Stimulated activated CD8-positive, alpha-beta memory T cell treated with anti-CD3 and anti-CD28 coated beads, Interleukin-12 subunit alpha, Interleukin-12 subunit beta, amount 100 ng/mL, for 1 hour (primary cell): ENCODE data around the gene RAB3B.
"Not testable (repeated sequence)": the region's sequence is repeated elsewhere in the genome, so short reads cannot be mapped to it uniquely, and the experiment has no call there.

Experiments
- DNase-seq: peaks from one replicate; pipeline ENCODE4 v3.0.0-alpha.2; 2020; ENCODE audit warnings: low read depth

RAB3B gene

DNA sequence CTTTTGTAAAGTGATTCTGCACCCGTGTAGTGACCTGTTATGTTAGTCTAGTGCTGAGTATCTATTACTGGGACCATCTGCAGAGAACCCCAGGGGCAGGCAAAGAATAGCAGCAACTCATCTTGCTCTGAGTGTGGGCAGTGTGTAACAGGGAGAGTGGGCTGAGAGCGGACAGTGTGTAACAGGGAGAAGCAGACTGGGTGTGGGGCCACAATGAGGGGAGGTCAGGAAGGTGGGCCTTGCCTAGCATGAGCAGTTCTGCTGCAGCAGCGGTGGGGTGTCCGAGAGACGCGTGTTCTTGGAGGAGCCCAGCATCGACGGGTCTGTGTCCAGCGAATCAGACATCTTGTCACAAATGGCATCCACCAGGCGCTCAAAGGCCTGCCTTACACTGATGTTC, 70.8 kb downstream of the RAB3B start:
- no peak for DNase-seq

GRCh38 chr1:51916587-51917405, 73.7 kb downstream of the RAB3B start:
- DNase-seq: no peak

DNA sequence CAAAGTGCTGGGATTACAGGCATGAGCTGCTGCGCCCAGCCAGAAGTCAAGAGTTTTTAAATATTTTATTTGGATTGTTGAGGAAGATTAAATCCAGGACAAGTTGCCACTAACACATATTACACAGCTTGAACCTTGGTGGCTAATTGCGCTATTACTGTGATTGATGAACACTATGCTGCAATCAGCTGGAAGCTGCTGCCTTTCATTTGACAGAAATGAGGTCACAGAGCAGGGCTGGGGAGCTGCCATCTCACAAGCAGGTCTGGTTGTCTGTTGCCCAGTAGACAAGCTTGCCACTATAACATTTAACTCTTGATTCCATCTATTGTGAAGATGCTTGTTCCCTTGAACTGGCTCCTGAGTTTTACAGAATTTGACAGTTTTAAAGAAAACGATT, 74.5 kb downstream of the RAB3B start:
- DNase-seq: no peak

GRCh38 chr1:51912881-51913280, 77.6 kb downstream of the RAB3B start:
- DNase-seq: no peak

GRCh38 chr1:51910221-51911000, 80.1 kb downstream of the RAB3B start:
- no peak for DNase-seq

- DNase-seq: no peak
These were observed 82.0 kb downstream of the RAB3B start for GRCh38 chr1:51908499-51908898.

- DNase-seq: no peak
These were observed 83.3 kb downstream of the RAB3B start for GRCh38 chr1:51907079-51907702.

DNA sequence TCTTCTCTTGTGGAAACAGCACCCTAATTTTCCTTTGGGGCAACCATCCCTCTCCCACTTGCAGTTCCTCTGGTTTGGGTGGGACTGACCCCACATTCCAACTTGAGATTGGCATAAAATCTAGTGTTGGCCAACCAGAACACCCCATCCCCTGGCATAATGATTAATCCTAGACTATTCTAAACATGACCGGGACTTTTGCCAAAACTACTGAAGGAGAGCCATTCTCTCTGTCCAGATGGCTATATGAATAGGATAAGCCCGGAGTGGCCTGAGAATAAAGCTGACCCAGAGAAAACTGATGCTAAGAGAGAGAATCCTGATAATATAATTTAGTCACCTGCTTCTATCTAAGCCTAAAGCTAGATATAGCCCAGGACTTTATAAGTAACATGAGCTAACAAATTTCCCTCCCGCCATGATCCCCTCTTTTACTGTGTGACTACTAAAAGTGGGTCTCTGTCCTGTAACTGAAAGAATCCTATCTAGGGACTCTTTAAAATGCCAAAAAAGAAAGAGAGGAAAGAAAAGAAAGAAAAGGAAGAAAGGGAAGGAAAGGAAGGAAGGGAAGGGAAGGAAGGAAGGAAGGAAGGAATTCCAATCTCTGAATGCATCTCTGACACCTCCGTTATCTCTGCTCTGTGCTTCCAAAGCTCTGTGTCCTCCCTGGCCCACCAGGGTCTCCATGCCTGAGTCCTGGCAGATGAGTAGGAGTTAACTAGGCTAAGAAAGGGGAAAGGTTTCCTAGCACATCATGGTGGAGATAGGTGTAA, 84.0 kb downstream of the RAB3B start:
- DNase-seq: no peak

DNA sequence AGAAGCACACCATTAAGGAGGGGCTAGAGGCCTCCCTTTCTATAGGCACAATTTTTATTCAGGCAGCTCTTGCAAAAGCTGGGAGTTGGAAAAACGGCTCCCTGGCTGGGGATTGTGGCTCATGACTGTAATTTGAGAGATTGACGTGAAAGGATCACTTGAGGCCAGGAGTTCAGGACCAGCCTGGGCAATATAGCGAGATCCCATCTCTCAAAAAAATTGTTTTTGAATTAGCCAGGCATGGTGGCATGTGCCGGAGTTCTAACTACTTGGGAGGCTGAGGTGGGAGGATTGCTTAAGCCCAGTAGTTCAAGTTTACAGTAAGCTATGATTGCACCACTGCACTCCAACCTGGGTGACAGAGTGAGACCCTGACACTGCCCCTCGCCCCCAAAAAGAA, 88.0 kb downstream of the RAB3B start:
- no peak for DNase-seq

- DNase-seq: no peak
These were observed 89.3 kb downstream of the RAB3B start for GRCh38 chr1:51901151-51901550.

DNA sequence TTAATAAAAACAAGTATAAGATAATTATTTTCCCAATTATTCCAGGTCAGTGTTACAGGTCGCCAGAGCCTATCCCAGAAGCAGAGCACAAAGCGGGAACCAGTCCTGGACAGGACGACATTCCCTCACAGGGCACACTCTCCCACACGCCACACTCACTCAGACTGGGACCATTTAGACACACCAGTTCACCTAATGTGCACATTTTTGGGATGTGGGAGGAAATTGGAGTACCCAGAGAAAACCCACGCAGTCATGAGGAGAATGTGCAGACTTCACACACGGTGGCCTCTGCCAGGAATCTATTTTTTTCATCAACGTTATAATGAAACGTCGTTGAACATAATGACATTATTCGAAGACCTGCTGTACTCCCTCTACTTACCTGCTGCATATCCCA, 91.5 kb downstream of the RAB3B start:
- DNase-seq: no peak

DNA sequence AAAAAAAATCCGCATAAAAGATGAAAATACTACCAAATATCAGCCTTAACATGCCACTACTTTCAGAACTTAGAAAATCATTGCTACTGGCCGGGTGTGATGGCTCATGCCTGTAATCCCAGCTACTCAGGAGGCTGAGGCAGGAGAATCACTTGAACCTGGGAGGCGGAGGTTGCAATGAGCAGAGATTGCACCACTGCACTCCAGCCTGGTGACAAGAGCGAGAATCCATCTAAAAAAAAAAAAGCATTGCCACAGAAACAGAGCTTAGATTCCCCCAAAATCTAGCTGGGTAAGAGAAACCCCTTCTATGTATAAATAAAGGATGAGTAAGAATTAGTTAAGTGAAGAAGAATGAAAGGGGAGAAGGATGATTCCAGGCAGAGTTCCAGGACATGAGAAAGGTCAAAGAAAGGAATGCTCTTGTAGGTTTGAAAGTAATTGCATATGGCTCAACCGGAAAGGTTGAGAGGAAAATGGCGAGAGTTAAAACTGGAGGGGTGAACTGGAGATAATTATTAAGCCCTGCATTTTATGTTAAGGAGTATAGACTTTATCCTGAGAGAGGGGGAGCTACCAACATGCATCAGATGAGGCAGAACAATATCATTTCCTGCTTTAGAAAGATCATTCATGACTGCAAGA, 92.3 kb downstream of the RAB3B start:
- no peak for DNase-seq

DNA sequence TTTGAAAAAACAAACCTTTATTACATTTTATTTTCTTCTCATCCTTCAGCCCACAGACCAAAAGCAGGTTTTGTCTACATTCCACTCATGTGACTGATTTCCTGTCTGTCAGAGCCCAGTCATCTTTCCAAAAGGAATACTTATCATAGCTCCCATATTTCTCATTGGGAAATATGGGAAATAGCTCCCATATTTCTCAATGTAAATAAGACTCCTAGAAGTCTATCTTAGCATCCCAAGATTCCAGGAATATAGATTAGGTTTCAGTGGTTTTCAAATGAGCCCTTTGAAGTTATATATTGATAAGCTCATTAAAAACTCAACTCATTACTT, 92.8 kb downstream of the RAB3B start:
- DNase-seq: no peak

- DNase-seq: not testable (repeated sequence)
These were observed 95.8 kb downstream of the RAB3B start for GRCh38 chr1:51894748-51895147.

- DNase-seq: peak; percentile 99
These were observed 111.7 kb downstream of the RAB3B start, which contains the start of gene NRDC for GRCh38 chr1:51878616-51879336. TSS of gene NRDC (minus strand) at chr1:51878727. CDS start at chr1:51878615, 112 bp downstream.

GRCh38 chr1:51878308-51878615, 112.2 kb downstream of the RAB3B start:
- no peak for DNase-seq

DNA sequence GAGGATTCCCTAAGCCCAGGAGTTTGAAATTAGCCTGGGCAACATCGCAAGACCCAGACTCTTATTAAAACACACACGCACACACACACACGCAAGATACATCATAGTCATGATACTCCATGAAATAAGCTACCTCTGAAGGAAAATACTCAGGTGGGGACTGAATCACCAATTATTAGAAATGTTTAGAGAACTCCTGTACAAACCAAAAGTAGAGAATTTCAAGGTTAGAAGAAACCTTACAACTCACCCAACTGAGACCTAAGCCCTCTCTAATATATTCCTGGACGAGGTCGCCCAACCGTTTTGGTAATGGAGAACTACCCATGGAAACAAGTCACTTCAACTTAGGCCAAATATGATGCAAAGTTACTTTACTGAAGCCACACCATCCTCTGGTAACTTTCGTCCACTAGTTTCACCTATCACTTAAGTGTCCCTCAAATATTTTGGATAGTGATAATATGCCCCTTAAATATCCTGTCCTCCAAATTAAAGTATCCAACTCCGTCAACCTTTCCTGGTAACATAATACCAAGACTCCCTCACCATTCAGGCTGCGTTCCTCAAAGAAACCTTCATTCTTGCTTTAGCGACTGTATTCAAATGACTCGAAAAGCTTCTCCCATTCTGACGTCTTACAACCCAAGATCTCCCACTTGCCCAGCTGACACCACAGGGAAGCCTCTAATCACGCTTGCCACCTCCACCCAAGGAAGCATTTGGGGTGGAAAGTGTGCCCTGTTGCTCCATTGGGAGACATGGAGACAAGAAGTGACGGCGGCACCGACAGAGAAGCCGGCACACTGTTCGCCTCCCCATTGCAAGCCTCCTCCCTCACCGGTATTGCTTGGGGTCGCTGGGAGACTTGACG, 112.8 kb downstream of the RAB3B start:
- no peak for DNase-seq

DNA sequence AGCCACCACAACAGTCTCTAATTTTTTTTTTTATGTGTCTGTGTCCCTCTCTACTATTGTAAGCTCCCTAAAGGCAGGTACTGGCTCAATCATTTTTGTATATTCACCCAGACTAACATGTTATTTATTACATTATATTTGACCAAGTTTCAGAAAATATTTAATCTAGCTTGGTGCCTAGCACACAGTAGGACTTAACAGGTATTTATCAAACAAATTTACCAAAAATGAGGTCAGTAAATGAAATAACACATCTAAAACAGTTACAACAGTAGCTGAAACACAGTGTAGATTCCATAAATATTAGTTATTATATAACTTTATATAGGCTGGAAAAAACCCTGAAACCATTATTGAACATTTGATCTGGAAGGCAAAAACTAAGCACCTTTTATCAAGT, 114.7 kb downstream of the RAB3B start:
- DNase-seq: no peak

GRCh38 chr1:51875291-51875772, 115.2 kb downstream of the RAB3B start:
- no peak for DNase-seq

GRCh38 chr1:51873270-51873669, 117.2 kb downstream of the RAB3B start:
- not testable (repeated sequence) for DNase-seq
